ENCODE measurements around the gene ROPN1B.
"Not testable (repeated sequence)": the region's sequence is repeated elsewhere in the genome, so short reads cannot be mapped to it uniquely, and the experiment has no call there.

ROPN1B gene

DNA sequence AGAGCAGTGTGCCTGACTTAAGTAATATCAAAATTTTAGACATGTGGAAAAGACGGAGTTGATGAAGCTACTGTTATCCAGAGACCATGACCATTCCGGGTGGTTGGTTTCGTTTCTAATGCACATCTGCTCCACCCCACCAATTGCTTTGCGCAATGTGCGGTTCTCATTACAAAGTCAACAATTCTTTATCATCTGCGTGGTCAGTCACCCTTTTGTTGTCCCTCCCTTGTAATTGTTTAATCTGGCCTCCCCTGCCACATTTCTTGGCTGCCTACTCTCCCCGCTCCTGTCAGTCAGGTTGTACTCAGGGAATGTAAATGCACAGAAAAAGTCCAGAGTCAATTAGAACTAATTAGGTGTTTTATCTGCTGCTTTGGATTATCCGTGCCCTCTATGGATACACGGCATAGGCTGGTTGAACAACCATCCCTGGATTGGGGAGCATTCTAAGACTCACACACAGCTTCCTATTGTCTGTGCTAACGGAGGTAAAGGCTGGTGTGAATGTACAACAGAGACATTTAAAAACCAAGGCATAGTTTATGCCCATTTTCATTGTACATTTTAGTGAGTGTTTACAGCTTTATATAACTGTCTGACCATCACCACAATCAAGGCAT lies 33.6 kb upstream of the ROPN1B start:
- H3K36me3 ChIP-seq (ENCODE audit: control insufficient read depth in 2 of 2, insufficient read depth in 1 of 2, low read length in 2 of 2); H3K4me1 ChIP-seq (ENCODE audit: control insufficient read depth, insufficient read depth, low read length); H3K9me3 ChIP-seq (ENCODE audit: control insufficient read depth, insufficient read depth, low read depth, low read length); POLR2A ChIA-PET; H3K4me3 ChIP-seq (ENCODE audit: low read depth, low read length); H3K27ac ChIP-seq (ENCODE audit: extremely low read depth, low read depth, low read length): not testable (repeated sequence)
- TF ChIP-seq, protein P1, sequence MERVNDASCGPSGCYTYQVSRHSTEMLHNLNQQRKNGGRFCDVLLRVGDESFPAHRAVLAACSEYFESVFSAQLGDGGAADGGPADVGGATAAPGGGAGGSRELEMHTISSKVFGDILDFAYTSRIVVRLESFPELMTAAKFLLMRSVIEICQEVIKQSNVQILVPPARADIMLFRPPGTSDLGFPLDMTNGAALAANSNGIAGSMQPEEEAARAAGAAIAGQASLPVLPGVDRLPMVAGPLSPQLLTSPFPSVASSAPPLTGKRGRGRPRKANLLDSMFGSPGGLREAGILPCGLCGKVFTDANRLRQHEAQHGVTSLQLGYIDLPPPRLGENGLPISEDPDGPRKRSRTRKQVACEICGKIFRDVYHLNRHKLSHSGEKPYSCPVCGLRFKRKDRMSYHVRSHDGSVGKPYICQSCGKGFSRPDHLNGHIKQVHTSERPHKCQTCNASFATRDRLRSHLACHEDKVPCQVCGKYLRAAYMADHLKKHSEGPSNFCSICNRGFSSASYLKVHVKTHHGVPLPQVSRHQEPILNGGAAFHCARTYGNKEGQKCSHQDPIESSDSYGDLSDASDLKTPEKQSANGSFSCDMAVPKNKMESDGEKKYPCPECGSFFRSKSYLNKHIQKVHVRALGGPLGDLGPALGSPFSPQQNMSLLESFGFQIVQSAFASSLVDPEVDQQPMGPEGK (tag by site-specific recombination; IDR thresholded peaks at IDR 0.05): 0 out of 2 replicates have a peak, but pooled peaks have one; percentile 10
- TF ChIP-seq WT1 (tag by site-specific recombination; IDR thresholded peaks at IDR 0.05) (peak; percentile 91), ZFHX2 (tag by site-specific recombination; conservative IDR thresholded peaks at IDR 0.05) (peak; percentile 38; the same call in 1 of the 2 replicates), ZNF629 (tag by site-specific recombination; IDR thresholded peaks at IDR 0.05) (peak; percentile 30; the same call in 1 of the 2 replicates), EGR2 (tag by site-specific recombination; IDR thresholded peaks at IDR 0.05; ENCODE audit: low read depth) (0 out of 2 replicates have a peak, but pooled peaks have one; percentile 22), GLIS1 (tag by site-specific recombination; IDR thresholded peaks at IDR 0.05) (peak; percentile 74)
- TF ChIP-seq, protein P2, sequence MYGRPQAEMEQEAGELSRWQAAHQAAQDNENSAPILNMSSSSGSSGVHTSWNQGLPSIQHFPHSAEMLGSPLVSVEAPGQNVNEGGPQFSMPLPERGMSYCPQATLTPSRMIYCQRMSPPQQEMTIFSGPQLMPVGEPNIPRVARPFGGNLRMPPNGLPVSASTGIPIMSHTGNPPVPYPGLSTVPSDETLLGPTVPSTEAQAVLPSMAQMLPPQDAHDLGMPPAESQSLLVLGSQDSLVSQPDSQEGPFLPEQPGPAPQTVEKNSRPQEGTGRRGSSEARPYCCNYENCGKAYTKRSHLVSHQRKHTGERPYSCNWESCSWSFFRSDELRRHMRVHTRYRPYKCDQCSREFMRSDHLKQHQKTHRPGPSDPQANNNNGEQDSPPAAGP (tag by site-specific recombination; IDR thresholded peaks at IDR 0.05): peak; percentile 64; the same call in 1 of the 2 replicates
- CTCF ChIA-PET: interaction anchor here (0.6 kb wide), 1 partner anchor 1231 kb away, joined by 3 read pairs; no protein-coding TSS in a partner anchor

DNA sequence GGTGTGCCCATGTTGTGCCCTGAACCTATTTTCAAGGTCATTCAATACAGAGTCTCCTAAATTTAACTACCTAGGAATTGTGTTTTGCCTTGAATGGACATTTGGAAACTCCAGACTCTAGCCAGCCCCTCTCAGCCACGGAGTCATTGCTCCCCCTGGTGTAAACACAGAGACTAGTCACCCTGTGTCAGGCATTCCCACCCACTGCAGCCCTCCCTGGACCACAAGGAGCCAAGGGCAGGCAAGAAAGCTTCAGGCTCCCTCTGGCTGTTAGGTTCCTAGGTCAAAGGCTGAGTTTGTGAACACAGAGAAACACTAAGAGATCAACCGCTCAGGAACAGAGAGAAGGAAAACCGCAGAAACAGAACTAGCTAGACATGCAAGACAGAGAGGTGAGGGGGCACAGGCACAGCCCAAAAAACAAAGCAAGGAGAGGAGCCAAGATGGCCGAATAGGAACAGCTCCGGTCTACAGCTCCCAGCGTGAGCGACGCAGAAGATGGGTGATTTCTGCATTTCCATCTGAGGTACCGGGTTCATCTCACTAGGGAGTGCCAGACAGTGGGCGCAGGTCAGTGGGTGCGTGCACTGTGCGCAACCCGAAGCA lies 32.7 kb upstream of the ROPN1B start:
- TF ChIP-seq, protein P3, sequence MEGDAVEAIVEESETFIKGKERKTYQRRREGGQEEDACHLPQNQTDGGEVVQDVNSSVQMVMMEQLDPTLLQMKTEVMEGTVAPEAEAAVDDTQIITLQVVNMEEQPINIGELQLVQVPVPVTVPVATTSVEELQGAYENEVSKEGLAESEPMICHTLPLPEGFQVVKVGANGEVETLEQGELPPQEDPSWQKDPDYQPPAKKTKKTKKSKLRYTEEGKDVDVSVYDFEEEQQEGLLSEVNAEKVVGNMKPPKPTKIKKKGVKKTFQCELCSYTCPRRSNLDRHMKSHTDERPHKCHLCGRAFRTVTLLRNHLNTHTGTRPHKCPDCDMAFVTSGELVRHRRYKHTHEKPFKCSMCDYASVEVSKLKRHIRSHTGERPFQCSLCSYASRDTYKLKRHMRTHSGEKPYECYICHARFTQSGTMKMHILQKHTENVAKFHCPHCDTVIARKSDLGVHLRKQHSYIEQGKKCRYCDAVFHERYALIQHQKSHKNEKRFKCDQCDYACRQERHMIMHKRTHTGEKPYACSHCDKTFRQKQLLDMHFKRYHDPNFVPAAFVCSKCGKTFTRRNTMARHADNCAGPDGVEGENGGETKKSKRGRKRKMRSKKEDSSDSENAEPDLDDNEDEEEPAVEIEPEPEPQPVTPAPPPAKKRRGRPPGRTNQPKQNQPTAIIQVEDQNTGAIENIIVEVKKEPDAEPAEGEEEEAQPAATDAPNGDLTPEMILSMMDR (tag by site-specific recombination; IDR thresholded peaks at IDR 0.05): peak; percentile 36; the same call in 1 of the 2 replicates
- TF ChIP-seq ZNF341 (tag by site-specific recombination; IDR thresholded peaks at IDR 0.05; ENCODE audit: low read depth): 0 out of 2 replicates have a peak, but pooled peaks have one; percentile 46
- TF ChIP-seq YY1 (tag by site-specific recombination; IDR thresholded peaks at IDR 0.05): peak; percentile 19; the same call in 1 of the 2 replicates
- peak; percentile 78; the same call in 1 of the 2 replicates for TF ChIP-seq ZNF223 (tag by site-specific recombination; IDR thresholded peaks at IDR 0.05)

DNA sequence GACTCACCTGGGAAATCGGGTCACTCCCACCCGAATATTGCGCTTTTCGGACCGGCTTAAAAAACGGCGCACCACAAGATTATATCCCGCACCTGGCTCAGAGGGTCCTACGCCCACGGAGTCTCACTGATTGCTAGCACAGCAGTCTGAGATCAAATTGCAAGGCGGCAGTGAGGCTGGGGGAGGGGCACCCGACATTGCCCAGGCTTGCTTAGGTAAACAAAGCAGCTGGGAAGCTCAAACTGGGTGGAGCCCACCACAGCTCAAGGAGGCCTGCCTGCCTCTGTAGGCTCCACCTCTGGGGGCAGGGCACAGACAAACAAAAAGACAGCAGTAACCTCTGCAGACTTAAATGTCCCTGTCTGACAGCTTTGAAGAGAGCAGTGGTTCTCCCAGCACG lies 32.1 kb upstream of the ROPN1B start:
- POLR2A ChIA-PET: interaction anchor here (0.6 kb wide), 1 partner anchor 341 kb away, joined by 3 read pairs; no protein-coding TSS in a partner anchor
- H3K4me3 ChIP-seq (ENCODE audit: low read depth, low read length); H3K36me3 ChIP-seq (ENCODE audit: control insufficient read depth in 2 of 2, insufficient read depth in 1 of 2, low read length in 2 of 2); H3K4me1 ChIP-seq (ENCODE audit: control insufficient read depth, insufficient read depth, low read length); H3K9me3 ChIP-seq (ENCODE audit: control insufficient read depth, insufficient read depth, low read depth, low read length); H3K27ac ChIP-seq (ENCODE audit: extremely low read depth, low read depth, low read length): not testable (repeated sequence)
- CTCF ChIA-PET: interaction anchor here (0.6 to 1.1 kb wide), 2 partner anchors 35 to 276 kb away, joined by 3 to 4 read pairs; no protein-coding TSS in a partner anchor
- TF ChIP-seq, protein P1 (tag by site-specific recombination; IDR thresholded peaks at IDR 0.05): 0 out of 2 replicates have a peak, but pooled peaks have one; percentile 22
- TF ChIP-seq ZNF629 (tag by site-specific recombination; IDR thresholded peaks at IDR 0.05) (peak; percentile 34; the same call in 1 of the 2 replicates), ZBTB8A (tag by site-specific recombination; IDR thresholded peaks at IDR 0.05) (0 out of 2 replicates have a peak, but pooled peaks have one; percentile 19), EGR2 (tag by site-specific recombination; IDR thresholded peaks at IDR 0.05; ENCODE audit: low read depth) (peak; percentile 37; the same call in 1 of the 2 replicates), ZFHX2 (tag by site-specific recombination; conservative IDR thresholded peaks at IDR 0.05) (peak; percentile 40), KLF1 (tag by site-specific recombination; IDR thresholded peaks at IDR 0.05) (peak; percentile 68), ZSCAN30 (tag by site-specific recombination; IDR thresholded peaks at IDR 0.05) (0 out of 2 replicates have a peak, but pooled peaks have one; percentile 49)
- TF ChIP-seq, protein P2 (tag by site-specific recombination; IDR thresholded peaks at IDR 0.05): peak; percentile 31; the same call in 1 of the 2 replicates
- TF ChIP-seq, protein P4, sequence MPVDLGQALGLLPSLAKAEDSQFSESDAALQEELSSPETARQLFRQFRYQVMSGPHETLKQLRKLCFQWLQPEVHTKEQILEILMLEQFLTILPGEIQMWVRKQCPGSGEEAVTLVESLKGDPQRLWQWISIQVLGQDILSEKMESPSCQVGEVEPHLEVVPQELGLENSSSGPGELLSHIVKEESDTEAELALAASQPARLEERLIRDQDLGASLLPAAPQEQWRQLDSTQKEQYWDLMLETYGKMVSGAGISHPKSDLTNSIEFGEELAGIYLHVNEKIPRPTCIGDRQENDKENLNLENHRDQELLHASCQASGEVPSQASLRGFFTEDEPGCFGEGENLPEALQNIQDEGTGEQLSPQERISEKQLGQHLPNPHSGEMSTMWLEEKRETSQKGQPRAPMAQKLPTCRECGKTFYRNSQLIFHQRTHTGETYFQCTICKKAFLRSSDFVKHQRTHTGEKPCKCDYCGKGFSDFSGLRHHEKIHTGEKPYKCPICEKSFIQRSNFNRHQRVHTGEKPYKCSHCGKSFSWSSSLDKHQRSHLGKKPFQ (tag by site-specific recombination; IDR thresholded peaks at IDR 0.05): 0 out of 2 replicates have a peak, but pooled peaks have one; percentile 24

More for the DNA sequence above, 32.7 kb upstream of the ROPN1B start:
- H3K4me3 ChIP-seq (ENCODE audit: low read depth, low read length); POLR2A ChIA-PET; H3K4me1 ChIP-seq (ENCODE audit: control insufficient read depth, insufficient read depth, low read length); H3K9me3 ChIP-seq (ENCODE audit: control insufficient read depth, insufficient read depth, low read depth, low read length); H3K36me3 ChIP-seq (ENCODE audit: control insufficient read depth in 2 of 2, insufficient read depth in 1 of 2, low read length in 2 of 2); H3K27ac ChIP-seq (ENCODE audit: extremely low read depth, low read depth, low read length): not testable (repeated sequence)
- CTCF ChIA-PET: interaction anchor here (0.6 to 1.1 kb wide), 3 partner anchors 35 to 1232 kb away, joined by 3 to 4 read pairs (median 3); no protein-coding TSS in a partner anchor

All from HEK293 (cell line).